Sigmoid colon (tissue), 7 donors: ENCODE data around the gene AVEN. TPM values are rescaled to one million over a fixed set of nuclear protein-coding genes. Genes with fewer than 3 reads are reported as not detected.

Experiments used
- DNase-seq: peaks from one replicate; pipeline ENCODE4 v3.0.0-alpha.2; 2019
- H3K27ac ChIP-seq, 4 donors: fragments of 200-600 bp; sonication (generic); one replicate each; pipeline ENCODE4 v1.5.1; 2016 to 2019; ENCODE audit warnings: mild to moderate bottlenecking in 1 of 4
- H3K27me3 ChIP-seq, 3 donors: fragments of 200-600 bp; sonication (generic); one replicate each; pipeline ENCODE4 v1.5.1; 2019; ENCODE audit warnings: mild to moderate bottlenecking in 1 of 3
- H3K36me3 ChIP-seq, 4 donors: fragments of 200-600 bp; sonication (generic); one replicate each; pipeline ENCODE4 v1.5.1; 2016 to 2019
- H3K4me1 ChIP-seq, 4 donors: fragments of 200-600 bp; sonication (generic); one replicate each; pipeline ENCODE4 v1.5.1; 2017 to 2019
- H3K4me3 ChIP-seq, 4 donors: fragments of 200-600 bp; sonication (generic); one replicate each; pipeline ENCODE4 v1.5.1; 2017 to 2019; ENCODE audit warnings: mild to moderate bottlenecking in 2 of 4, moderate library complexity in 1 of 4
- H3K9me3 ChIP-seq, 4 donors: fragments of 200-600 bp in 3 of 4; sonication (generic) in 3 of 4; one replicate each; pipeline versions ENCODE4 v1.5.1 to v1.6.1; 2013 to 2019
- EP300 ChIP-seq, 4 donors: sonication (generic); formaldehyde crosslinking; IDR thresholded peaks; one replicate each; pipeline ENCODE4 v1.6.1; 2017; ENCODE audit warnings: antibody characterized with exemption in 4 of 4
- POLR2A ChIP-seq, 2 donors: fragments of 450-650 bp; IDR thresholded peaks; one replicate each; pipeline ENCODE4 v1.6.1; 2016; ENCODE audit warnings: antibody characterized with exemption in 2 of 2, mild to moderate bottlenecking in 2 of 2, moderate library complexity in 2 of 2
- POLR2AphosphoS5 ChIP-seq, 4 donors: sonication (generic); formaldehyde crosslinking; IDR thresholded peaks; one replicate each; pipeline ENCODE4 v1.6.1; 2017; ENCODE audit warnings: antibody characterized with exemption in 4 of 4
- WGBS, 2 donors: extraction: QIAGEN DNeasy Blood & Tissue Kit; methylation state at CpG; one replicate each; pipeline ENCODE4 v1.1.7; 2013; 5-methylcytosine and 5-hydroxymethylcytosine counted together
- intact Hi-C: fragments of 100-400 bp; cut with DNase I; formaldehyde crosslinking; loops from one replicate; pipeline ENCODE4 v1.15.1; 2023
- polyA plus RNA-seq, 3 donors: library from polyadenylated mRNA; stranded (reverse); fragments of 200-250 nt; gene quantifications; one replicate each; pipeline ENCODE4 v1.2.3, GENCODE V29; 2013
- total RNA-seq, 4 donors: library from RNA; depleted of rRNA; stranded (reverse); fragments of >200 nt; gene quantifications; one replicate each; pipeline ENCODE4 v1.1.0, GENCODE V29; 2016
- TF ChIP-seq, protein P1 (sequence below), 4 experiments: fragments of 450-650 bp in 3 of 4; fragments of 200-600 bp in 1 of 4; IDR thresholded peaks; one replicate each; pipeline ENCODE4 v1.5.1; 2016 to 2019; ENCODE audit warnings: antibody characterized with exemption in 4 of 4, mild to moderate bottlenecking in 3 of 4, moderate library complexity in 2 of 4
- donor health status: healthy with polysubstance abuse.
- donor health status: Bipolar disorder and iron deficiency.
- donor health status: healthy.

AVEN gene
- total and polyA plus RNA-seq, 7 donors, result 9.2 to 23.3 (median 15.0) TPM

DNA sequence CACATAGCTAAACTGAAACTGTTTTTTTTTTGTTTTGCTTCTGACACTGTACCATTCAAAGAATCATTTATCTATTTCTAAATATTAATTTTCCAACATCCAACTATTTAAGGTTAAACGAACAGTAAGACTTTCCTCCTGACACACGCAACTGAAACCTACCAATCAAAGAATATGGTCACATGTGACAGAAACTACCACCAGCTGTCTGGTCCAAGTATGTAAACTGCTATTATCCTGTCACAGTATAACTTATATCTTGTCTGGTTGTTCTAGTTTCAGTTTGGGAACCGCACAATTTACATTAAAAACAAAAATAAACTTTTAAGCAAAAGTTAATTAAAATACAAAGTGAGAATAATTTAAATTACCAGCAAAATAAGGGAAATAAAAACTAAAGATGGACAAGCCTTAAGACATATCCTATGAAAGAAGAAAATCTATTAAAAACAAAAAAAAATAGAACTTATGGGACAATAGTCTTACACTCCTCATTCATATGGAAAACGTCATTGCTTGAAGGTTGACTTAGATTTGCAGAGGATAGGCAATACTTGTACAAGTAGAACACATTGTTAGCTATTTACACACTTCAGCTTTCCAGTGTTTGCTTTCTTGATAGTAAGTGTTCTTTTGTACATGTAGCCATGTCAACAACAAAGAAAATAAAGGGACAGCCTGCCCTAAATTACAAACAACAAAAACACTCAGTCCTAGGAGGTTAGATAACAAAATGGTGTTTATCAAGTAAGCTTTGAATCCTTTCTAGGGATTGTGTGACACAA is 97.5 kb downstream of the AVEN start:
- Histone ChIP-seq H3K27ac (no peak overlapping the region), H3K36me3 (no peaks in the 10 kb centered on the region), H3K27me3 (no peaks in the 10 kb centered on the region), H3K9me3 (no peaks in the 10 kb centered on the region), H3K4me3 (no peak overlapping the region), H3K4me1 (no peaks in the 10 kb centered on the region)
- TF ChIP-seq POLR2A (IDR thresholded peaks at IDR 0.05), result no peak
- TF ChIP-seq, protein P1, sequence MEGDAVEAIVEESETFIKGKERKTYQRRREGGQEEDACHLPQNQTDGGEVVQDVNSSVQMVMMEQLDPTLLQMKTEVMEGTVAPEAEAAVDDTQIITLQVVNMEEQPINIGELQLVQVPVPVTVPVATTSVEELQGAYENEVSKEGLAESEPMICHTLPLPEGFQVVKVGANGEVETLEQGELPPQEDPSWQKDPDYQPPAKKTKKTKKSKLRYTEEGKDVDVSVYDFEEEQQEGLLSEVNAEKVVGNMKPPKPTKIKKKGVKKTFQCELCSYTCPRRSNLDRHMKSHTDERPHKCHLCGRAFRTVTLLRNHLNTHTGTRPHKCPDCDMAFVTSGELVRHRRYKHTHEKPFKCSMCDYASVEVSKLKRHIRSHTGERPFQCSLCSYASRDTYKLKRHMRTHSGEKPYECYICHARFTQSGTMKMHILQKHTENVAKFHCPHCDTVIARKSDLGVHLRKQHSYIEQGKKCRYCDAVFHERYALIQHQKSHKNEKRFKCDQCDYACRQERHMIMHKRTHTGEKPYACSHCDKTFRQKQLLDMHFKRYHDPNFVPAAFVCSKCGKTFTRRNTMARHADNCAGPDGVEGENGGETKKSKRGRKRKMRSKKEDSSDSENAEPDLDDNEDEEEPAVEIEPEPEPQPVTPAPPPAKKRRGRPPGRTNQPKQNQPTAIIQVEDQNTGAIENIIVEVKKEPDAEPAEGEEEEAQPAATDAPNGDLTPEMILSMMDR (IDR thresholded peaks at IDR 0.05), result no peak
- TF ChIP-seq POLR2AphosphoS5 (IDR thresholded peaks at IDR 0.05), result no peak
- TF ChIP-seq EP300 (IDR thresholded peaks at IDR 0.05), result no peak
- intact Hi-C loops, result loop anchor here (10.0 kb wide), 1 partner anchor 57 kb away; no protein-coding TSS in a partner anchor
- 67 to 74% methylated on average over 4 of the region's 4 CpGs for WGBS, 2 donors
- no peak for DNase-seq

DNA sequence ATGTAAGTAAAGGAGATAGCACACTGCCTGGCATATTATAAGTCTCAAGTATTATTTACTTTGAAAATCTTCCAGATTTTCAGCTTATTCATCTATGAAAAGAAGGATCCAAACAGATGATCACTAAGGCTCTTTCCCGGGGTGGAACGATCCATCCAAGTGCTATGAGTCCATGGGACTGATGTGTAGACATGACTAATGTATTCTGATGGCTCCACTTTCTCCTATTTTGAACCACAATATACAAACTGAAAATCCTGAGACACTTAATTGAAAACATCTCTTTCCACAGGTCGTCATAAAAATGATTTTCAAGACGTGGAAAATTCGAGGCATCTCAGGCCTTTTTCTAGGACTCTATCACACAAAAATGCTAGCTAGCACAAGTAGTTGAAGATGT is 104.1 kb downstream of the AVEN start:
- TF ChIP-seq, protein P1 (IDR thresholded peaks at IDR 0.05), result no peak
- TF ChIP-seq POLR2AphosphoS5 (IDR thresholded peaks at IDR 0.05), result no peak
- no peak for TF ChIP-seq POLR2A (IDR thresholded peaks at IDR 0.05)
- TF ChIP-seq EP300 (IDR thresholded peaks at IDR 0.05), result no peak
- DNase-seq, result no peak
- Histone ChIP-seq H3K9me3 (no peaks in the 10 kb centered on the region), H3K27ac (no peak overlapping the region), H3K27me3 (no peaks in the 10 kb centered on the region), H3K4me3 (no peak overlapping the region), H3K36me3 (no peaks in the 10 kb centered on the region), H3K4me1 (no peaks in the 10 kb centered on the region)
- 86 to 88% methylated on average over 5 of the region's 5 CpGs for WGBS, 2 donors
- intact Hi-C loops, result no loop called here

DNA sequence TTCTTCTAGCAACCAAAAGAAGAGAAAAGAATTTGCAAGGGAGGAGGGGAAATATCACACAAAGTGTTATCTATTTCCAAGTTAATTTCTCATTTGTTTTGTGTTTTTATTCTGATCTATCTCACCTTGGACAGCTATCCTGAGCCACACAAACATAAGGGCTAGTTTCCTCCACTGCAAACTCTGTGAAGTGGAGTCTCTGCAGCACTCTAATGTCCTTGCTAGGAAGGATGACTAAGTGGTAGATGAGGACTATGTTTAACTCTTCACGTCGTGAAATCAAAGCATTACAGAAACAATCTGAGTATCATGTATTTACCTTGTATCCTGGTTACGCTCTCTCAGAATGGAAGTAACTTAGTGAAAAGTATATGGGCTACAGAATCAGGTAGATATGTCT is 104.6 kb downstream of the AVEN start:
- no peaks in the 10 kb centered on the region for H3K9me3 ChIP-seq
- no peaks in the 10 kb centered on the region for H3K27me3 ChIP-seq
- intact Hi-C loops, result no loop called here
- no peak for DNase-seq
- 86 to 89% methylated on average over 3 of the region's 3 CpGs for WGBS, 2 donors
- H3K4me3 ChIP-seq, result no peak overlapping the region
- TF ChIP-seq EP300 (IDR thresholded peaks at IDR 0.05), result no peak
- no peak for TF ChIP-seq POLR2AphosphoS5 (IDR thresholded peaks at IDR 0.05)
- TF ChIP-seq, protein P1 (IDR thresholded peaks at IDR 0.05), result no peak
- H3K27ac ChIP-seq, result no peak overlapping the region
- H3K36me3 ChIP-seq, result no peaks in the 10 kb centered on the region
- no peaks in the 10 kb centered on the region for H3K4me1 ChIP-seq

DNA sequence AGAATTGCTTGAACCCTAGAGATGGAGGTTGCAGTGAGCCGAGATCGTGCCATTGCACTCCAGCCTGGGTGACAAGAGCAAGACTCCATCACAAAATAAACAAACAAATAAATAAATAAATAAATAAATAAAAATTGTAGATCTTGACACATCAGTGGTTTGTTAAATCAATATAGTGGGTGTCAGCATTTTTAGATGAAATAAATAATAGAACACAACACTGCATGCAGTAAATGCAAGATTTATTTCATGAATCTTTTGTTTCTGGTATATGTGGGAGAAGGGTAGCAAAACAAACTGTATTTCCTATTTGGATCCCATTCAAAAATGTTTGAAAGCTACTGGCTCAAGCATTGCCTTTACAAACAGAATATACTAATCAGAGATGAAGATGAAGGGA is 106.3 kb downstream of the AVEN start:
- Histone ChIP-seq H3K27ac (no peak overlapping the region), H3K9me3 (no peaks in the 10 kb centered on the region), H3K4me3 (no peak overlapping the region), H3K36me3 (no peaks in the 10 kb centered on the region), H3K4me1 (no peaks in the 10 kb centered on the region), H3K27me3 (no peaks in the 10 kb centered on the region)
- no peak for DNase-seq
- intact Hi-C loops, result no loop called here
- 98% methylated on average over 2 of the region's 2 CpGs for WGBS, 2 donors
- TF ChIP-seq, protein P1 (IDR thresholded peaks at IDR 0.05), result no peak
- TF ChIP-seq POLR2A (IDR thresholded peaks at IDR 0.05) (no peak), POLR2AphosphoS5 (IDR thresholded peaks at IDR 0.05) (no peak), EP300 (IDR thresholded peaks at IDR 0.05) (no peak)

DNA sequence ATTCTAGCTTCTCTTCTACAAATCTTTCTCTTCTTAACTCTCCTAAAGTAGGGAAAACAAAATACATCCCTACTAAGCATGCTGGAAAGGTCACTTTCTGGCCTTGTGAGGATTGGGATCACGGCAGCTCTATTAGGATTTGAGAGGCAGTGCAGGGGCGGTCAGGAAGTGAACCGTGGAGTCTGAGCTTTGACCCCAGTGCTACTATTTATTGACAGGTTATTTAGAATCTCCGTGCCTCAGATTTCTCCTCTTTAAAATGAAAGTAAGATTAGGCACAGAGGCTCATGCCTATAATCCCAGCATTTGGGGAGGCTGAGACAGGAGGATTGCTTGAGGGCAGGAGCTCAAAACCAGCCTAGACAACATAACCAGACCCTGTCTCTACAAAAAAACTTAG is 112.7 kb downstream of the AVEN start:
- no peak for DNase-seq
- H3K36me3 ChIP-seq, result no peaks in the 10 kb centered on the region
- no peak overlapping the region for H3K27ac ChIP-seq
- TF ChIP-seq POLR2A (IDR thresholded peaks at IDR 0.05) (no peak), POLR2AphosphoS5 (IDR thresholded peaks at IDR 0.05) (no peak), EP300 (IDR thresholded peaks at IDR 0.05) (no peak)
- TF ChIP-seq, protein P1 (IDR thresholded peaks at IDR 0.05), result no peak
- no peaks in the 10 kb centered on the region for H3K4me1 ChIP-seq
- 31 to 67% methylated on average over 4 of the region's 4 CpGs for WGBS, 2 donors
- intact Hi-C loops, result no loop called here
- no peaks in the 10 kb centered on the region for H3K9me3 ChIP-seq
- H3K4me3 ChIP-seq, result no peak overlapping the region
- H3K27me3 ChIP-seq, result no peaks in the 10 kb centered on the region
